ENCODE measurements around the gene FES. TPM values are rescaled to one million over a fixed set of nuclear protein-coding genes. Genes with fewer than 3 reads are reported as not detected.
"Not testable (repeated sequence)": the region's sequence is repeated elsewhere in the genome, so short reads cannot be mapped to it uniquely, and the experiment has no call there.

FES gene
- total RNA-seq, 1 donor from 2014 or later = 39.4 TPM

DNA sequence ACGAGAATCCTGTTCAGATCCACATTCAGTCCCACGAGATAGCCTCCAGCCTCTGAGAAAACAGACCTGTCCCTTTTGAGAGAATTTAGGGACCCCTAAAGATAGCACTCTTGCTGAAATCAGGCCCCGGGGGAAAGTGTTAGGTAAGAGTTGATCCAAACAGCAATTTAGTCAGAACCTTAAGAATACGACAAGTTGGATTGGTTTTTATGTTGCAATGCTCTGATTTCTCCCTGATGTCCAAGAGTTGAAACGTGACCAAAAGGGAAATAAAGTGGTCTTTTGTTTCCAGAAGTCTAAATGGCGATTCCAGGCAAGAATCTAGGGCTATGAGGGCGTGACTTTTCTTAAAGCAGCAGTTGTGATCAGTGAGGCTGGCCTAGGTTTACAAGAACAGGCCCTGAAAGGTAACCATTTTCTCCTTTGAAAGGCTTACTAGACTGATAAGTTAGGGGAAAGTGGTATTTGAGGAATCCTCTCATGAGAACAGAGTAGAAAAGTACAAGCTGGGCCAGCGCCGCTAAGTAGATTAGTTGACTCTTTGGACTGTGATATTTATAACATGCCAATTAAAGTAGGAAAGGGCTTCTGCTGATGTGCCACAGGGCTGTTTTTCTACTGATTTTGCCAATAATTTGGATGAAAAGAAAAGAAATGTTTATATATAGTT is 23.7 kb downstream of the FES start:
- no peak for ATAC-seq
- no peak for DNase-seq (ENCODE audit: low spot score)

DNA sequence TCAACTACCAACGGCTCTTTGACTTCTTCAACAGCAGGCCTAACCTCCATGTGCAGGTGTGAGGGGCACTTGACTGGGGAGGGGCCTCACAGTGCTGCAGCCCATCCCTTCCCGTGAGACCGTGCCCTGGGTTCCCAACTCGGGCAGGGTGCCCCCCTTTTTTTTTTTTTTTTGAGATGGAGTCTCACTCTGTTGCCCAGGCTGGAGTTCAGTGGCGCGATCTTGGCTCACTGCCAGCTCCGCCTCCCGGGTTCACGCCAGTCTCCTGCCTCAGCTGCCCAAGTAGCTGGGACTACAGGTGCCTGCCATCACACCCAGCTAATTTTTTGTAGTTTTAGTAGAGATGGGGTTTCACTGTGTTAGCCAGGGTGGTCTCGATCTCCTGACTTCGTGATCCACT is 25.1 kb downstream of the FES start:
- not testable (repeated sequence) for DNase-seq (ENCODE audit: low spot score); ATAC-seq

DNA sequence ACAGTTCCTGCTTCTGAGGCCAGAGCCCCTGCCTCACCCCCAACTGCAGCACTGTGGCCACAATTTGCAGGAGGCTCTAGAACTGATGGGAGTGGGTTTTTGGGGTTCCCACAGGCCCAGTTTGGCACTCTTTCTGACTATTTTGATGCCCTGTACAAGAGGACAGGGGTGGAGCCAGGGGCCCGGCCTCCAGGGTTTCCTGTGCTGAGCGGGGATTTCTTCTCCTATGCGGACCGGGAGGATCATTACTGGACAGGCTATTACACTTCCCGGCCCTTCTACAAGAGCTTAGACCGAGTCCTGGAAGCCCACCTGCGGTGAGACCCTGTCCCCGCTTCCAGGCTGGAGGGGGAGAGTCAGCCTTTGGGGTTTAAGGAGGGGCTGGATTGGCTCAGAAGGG is 25.7 kb downstream of the FES start:
- ATAC-seq (no peak), DNase-seq (ENCODE audit: low spot score) (no peak)

DNA sequence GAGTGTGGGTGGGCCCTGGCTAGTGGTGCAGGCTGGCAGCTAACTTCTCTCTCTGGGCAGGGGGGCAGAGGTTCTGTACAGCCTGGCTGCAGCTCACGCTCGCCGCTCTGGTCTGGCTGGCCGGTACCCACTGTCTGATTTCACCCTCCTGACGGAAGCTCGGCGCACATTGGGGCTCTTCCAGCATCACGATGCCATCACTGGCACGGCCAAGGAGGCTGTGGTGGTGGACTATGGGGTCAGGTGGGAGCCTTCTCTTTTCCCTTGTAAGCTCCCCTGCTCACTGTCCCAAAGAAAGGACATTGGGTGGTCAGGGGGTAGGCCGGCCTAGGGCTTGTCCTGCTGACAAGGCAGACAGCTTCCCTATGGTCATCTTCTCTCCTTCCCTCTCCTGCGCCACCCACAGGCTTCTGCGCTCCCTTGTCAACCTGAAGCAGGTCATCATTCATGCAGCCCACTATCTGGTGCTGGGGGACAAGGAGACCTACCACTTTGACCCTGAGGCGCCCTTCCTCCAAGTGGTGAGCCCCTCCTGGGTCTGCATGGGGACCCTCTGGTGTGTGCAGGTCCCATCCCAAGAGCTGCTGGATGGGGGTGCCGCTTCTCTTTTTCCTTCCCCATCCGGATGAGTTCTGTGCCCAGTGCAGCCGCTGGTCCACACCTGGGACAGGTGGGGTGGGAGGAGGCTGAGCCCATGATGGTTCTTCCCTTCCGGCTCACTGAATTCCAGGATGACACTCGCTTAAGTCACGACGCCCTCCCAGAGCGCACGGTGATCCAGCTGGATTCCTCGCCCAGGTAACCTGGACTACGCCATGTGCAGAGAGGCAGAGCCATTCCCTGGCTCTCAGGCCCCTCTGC is 26.4 kb downstream of the FES start:
- ATAC-seq (no peak), DNase-seq (ENCODE audit: low spot score) (no peak)

DNA sequence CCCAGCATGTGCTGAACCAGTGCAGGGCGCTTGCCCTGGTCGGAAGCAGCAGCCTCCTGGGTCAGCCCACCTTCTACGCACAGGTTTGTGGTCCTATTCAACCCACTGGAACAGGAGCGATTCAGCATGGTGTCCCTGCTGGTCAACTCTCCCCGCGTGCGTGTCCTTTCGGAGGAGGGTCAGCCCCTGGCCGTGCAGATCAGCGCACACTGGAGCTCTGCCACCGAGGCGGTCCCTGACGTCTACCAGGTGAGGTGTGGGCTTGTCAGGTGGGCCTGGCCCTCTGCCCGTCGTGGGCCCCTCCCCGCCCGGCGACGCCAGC is 27.0 kb downstream of the FES start:
- ATAC-seq = no peak
- no peak for DNase-seq (ENCODE audit: low spot score)

DNA sequence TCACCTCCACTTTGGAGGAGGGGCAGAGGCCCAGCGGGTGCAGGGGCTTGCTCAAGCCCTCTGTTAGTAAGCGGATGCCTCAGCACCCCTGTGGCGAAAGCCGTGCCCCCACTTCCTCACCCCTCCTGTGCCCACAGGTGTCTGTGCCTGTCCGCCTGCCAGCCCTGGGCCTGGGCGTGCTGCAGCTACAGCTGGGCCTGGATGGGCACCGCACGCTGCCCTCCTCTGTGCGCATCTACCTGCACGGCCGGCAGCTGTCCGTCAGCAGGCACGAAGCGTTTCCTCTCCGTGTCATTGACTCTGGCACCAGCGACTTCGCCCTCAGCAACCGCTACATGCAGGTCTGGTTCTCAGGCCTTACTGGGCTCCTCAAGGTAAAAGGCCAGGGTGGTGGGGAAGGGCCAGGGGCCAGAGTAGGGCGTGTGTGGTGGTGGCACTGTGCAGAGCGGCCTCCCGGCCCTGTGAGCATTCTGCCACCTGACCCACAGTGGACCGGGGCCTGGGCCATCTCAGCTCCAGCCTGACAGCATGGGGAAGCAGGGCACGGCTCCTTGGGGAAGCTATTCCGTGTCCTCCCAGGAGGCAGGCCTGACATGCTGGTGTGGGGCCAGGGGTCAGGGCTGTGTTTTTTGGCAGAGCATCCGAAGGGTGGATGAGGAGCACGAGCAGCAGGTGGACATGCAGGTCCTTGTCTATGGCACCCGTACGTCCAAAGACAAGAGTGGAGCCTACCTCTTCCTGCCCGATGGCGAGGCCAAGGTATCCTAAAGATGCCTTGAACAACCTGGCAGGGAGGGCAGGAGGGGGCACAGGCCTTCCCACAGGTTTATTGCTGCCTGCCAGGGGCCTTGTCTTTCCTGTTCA is 27.8 kb downstream of the FES start:
- no peak for DNase-seq (ENCODE audit: low spot score)
- no peak for ATAC-seq

DNA sequence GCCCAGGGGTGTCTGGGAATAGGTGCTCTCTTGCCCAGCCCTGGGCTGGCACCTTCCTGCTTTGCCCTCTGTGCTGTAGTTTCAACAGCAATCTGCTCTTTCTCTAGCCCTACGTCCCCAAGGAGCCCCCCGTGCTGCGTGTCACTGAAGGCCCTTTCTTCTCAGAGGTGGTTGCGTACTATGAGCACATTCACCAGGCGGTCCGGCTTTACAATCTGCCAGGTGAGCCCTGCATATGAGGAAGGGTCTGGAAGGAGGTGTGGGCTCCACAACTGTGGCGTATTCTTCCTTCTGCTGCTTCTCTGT is 28.4 kb downstream of the FES start:
- ATAC-seq = no peak
- DNase-seq (ENCODE audit: low spot score) = no peak

DNA sequence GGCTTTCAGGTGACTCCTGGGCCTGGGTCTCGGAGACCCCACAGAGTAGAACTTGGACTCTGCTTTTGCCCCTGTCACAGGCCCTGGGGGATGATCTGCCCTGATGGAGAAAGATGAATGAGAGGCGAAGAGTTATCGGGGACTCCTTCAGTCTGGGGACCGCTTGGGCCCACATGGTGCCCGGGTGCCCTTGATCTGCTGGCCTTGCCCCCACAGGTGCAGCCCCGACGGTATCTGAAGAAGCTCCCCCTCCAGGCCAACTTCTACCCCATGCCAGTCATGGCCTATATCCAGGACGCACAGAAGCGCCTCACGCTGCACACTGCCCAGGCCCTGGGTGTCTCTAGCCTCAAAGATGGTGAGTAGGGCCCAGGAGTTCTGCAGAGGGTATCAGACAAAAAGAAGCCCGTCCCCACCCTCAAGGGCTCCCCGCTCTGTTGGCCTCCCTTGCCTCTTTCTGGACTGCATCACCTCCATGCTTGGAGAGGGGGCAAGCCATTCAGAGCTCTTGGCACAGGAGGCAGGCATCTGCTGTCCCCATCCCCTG is 29.2 kb downstream of the FES start:
- no peak for ATAC-seq
- DNase-seq (ENCODE audit: low spot score) = no peak

DNA sequence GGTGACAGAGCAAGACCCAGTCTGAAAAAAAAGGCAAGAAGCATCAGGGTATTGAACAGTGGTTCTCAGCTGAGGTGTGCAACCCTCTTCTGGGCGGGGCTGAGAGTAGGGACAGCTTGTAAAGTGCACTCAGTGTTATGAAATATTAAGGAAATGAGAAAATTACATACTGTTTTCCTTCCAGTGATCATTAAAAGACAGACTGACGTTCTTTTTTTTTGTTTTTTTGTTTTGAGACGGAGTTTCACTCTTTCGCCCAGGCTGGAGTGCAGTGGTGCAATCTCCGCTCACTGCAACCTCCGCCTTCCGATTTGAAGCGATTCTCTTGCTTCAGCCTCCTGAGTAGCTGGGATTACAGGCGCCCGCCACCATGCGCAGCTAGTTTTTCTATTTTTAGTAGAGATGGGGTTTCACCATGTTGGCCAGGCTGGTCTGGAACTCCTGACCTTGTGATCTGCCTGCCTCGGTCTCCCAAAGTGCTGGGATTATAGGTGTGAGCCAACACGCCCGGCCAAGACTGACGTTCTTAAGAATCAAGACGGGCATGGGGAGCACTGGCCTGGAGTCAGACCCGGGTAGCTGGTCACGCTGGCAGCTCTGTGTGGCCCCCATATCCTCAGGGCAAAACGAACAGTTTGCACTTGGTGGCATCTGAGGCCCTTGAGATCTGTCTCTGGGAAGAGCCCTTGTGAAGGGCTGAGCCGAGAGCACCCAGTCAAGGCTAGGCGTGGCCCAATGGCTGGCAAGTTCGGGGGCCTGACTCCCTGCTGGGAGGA is 30.2 kb downstream of the FES start:
- ATAC-seq (no peak), DNase-seq (ENCODE audit: low spot score) (no peak)

DNA sequence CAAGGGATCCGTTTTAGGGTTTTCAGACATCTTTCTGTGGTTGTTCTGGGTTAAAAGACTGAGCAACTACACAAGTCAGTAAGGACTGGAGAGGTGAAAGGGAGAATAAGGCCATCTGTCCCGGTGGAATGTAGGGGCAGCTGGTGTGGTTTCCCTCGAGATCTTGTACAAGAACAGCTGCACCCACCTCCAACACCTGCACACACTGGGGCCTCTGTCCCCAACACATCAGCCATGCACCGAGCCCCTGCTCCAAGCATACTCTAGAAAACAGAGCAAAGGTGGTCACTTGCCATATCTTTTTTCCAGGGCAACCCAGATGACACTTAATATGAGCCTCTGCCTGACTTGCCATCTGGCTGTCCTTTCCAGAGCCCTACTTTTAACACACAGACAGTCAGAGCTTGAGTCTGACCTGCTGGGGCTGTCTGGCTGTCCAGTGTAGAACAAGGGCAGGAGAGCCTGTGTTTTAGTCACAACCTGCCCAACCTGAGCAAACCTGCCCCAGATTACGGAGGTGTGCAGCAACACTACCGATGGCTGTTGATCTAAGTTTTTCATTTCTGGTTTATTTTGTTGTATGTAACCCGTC is 31.0 kb downstream of the FES start:
- DNase-seq (ENCODE audit: low spot score) (no peak), ATAC-seq (peak; percentile 39)

DNA sequence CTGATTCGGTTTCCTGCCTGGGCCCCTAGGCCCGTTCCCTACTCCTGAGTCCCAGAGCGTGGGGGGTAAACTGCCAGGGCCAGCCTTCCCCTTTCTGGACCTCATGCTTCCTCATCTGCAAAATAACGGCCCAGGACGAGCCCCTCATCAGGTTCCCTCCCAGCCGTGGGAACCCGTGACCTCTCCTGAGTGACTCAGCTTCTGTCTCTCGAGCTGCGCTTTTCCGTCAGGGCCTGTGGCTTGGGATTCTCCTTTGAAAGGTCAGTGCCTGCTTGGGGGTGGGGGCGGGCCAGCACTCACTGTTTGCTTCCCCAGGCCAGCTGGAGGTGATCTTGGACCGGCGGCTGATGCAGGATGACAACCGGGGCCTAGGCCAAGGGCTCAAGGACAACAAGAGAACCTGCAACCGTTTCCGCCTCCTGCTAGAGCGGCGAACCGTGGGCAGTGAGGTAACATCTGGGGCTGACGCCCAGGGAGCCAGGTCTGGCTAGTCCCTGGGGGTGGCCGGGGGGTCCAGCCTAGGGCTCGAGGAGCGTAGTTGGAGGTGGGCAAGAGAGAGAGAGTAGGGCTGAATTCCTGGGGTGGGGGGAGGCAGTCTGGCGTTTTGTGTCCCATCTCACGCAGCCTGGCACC is 31.6 kb downstream of the FES start:
- DNase-seq (ENCODE audit: low spot score) = peak; percentile 89
- ATAC-seq = peak; percentile 89

DNA sequence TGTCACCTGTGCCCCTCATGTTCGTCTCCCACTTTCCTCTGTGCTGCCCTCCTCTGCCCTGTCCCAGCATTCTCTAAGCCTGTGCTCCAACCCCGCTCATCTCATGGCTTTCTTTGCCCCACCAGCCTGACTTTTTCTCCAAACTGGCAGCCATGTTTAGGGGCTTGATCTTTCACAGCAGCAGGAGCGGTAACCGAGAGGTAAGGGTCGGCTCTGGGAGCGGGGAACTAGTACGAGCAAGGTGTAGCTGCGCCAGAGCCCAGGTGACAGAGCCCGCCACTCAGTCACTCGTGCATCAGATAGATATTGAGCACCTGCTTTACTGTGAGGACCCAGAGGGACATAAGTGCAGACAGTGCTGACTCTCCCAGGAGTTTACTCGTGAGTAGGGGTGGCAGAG is 32.2 kb downstream of the FES start:
- ATAC-seq (no peak), DNase-seq (ENCODE audit: low spot score) (no peak)

DNA sequence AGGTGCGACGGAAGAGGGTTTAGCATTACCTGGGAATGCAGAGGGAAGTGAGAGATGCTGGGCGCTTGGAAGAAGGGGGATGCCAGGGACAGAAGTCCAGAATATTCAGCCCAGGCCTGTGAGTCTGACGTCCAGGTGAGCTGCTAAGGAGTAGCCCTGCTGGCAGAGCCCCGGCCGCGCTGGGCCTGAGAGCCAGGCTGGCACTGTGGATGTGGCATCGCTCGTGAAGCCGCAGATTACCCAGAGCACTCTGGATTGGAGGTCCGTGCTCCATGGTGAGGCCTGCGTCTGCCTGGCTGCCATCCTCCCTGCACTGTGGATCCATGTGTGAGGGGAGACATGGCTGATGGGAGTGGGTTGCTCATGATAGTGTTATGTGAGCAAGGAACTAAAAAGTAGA is 33.3 kb downstream of the FES start:
- DNase-seq (ENCODE audit: low spot score) (no peak), ATAC-seq (no peak)

DNA sequence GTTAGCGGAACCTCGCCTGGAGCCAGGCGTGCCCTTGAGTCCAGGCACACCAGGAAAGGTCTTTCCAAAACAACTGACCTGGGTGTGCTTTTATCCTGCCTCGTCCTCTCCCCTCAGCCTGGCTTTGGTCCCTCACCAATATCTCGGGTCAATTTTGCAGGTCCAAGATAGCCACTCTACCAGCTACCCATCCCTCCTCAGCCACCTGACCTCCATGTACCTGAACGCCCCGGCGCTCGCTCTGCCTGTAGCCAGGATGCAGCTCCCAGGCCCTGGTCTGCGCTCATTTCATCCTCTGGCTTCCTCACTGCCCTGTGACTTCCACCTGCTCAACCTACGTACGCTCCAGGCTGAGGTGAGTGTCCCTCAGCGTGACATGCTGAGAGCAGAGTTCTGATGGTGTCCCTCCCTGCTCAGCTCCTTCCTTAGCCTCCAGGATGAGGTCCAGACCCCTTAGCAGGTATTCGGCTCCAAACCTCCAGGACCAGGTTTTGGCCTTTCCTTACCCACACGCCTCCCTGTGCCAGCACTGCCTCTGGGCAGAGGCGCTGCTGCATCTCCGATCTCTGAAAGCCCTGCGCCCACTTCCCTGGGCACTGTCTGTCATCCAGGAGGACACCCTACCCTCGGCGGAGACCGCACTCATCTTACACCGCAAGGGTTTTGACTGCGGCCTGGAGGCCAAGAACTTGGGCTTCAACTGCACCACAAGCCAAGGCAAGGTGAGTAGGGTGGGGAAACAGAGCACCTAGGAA is 33.9 kb downstream of the FES start:
- no peak for ATAC-seq
- DNase-seq (ENCODE audit: low spot score) = no peak

DNA sequence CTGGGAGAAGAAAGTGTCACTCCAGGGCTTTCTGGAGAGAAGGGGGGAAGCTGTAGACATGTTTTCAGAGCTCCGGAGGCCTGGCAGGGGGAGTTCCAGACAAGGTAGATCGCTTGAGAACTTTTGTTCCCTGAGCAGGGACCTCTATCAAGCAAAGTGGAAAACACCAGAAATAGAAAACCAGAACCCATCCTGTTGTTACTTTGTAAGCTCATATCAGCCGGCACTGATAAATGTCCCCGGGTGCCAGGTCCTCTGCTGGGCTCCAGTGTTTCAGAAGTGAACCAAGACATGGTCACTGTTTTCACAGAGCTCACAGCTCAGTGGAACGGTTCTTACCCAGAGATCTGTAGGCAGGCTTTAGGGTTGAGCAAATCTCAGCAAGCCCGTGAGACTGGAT is 34.5 kb downstream of the FES start:
- ATAC-seq = no peak

DNA sequence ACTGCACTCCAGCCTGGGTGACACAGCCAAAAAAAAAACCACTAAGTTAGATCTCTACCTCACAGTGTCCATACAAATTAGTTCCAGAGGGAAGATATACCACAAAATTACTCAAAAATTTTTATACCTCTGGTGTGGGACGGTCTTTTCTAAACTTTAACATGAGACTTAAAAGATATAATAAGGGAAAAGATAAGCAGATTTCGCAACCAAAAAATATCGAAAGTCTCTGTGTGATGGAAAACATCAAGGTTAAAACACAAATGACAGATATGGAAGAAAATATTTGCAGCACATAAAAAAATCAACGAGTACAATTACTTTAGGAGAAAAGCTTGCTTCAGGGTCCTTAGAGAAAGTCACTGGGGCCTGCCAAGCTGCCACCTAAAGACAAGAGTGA is 37.6 kb downstream of the FES start:
- ATAC-seq (no peak), DNase-seq (ENCODE audit: low spot score) (no peak)

More for the DNA sequence above, 34.5 kb downstream of the FES start:
- DNase-seq (ENCODE audit: low spot score) = no peak

DNA sequence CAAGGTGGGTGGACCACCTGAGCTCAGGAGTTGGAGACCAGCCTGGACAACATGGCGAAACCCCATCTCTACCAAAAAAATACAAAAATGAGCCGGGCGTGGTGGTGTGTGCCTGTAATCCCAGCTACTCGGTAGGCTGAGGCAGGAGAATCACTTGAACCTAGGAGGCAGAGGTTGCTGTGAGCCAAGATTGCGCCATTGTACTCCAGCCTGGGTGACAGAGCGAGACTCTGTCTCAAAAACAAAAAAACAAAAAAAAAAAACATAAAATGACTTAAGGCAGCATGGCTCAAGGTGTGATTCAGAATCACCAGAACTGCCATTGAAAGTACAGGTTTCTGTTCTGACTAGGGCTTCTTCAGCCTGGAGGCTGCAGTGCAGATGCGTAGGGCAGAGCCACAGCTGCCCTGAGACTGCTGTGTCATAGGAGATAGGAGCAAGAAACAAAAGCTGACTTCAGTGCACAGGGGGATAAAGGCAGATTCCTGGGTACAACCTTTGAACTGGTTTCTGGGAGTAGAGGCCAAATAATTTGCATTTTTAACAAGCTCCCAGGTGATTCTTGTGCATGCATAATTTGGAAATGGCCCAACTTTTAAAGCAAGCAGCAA is 38.5 kb downstream of the FES start:
- DNase-seq (ENCODE audit: low spot score) = not testable (repeated sequence)
- peak; percentile 41 for ATAC-seq

DNA sequence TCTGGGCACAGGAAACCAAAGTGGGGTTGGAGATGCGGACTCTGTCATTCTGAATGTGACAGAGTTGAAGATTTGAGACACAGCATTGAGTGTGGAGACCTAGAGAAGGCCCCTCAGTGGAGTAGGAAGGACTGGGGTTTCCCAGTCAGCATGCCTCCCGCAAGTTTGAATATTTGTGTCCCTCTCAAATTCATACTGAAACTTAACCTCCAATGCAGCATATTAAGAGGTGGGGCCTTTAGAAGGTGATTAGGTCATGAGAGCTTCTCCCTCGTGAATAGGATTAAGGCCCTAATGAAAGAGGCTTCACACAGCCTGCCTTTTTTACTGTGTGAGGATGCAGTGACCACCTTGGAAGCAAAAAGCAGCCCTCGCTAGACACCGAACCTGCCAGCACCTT is 40.1 kb downstream of the FES start:
- ATAC-seq (no peak), DNase-seq (ENCODE audit: low spot score) (no peak)

DNA sequence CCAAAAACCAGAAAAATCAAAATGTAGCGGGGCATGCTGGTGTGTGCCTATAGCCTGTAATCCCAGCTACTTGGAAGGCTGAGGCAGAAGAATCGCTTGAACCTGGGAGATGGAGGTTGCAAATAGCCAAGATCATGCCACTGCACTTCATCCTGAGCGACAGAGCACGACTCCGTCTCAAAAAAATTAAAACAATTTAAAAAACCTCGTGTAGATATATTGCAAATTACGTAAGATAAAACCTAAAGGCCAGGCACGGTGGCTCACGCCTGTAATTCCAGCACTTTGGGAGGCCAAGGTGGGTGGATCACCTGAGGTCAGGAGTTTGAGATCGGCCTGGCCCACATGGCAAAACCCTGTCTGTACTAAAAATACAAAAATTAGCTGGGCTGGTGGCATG is 42.5 kb downstream of the FES start:
- not testable (repeated sequence) for ATAC-seq; DNase-seq (ENCODE audit: low spot score)

All from left lobe of liver (tissue), 2 donors.